Right ventricle myocardium superior (tissue), 1 donor: ENCODE results near the gene TNNI3. TPM values are rescaled to one million over a fixed set of nuclear protein-coding genes. Genes with fewer than 3 reads are reported as not detected.
A peak's percentile ranks its signal among the peaks of the same experiment; 100 is the strongest.
"Not testable (repeated sequence)": the region's sequence is repeated elsewhere in the genome, so short reads cannot be mapped to it uniquely, and the experiment has no call there.

Experiments
- ATAC-seq: fragments of 200-7000 bp; cut with Tn5 transposase; one replicate; pipeline ENCODE4 v1.9.1; 2020; ENCODE audit warnings: mild to moderate bottlenecking; ENCODE audit not compliant: poor library complexity
- DNase-seq: peaks from one replicate; pipeline ENCODE4 v3.0.0-alpha.2; 2020
- intact Hi-C: fragments of 100-400 bp; cut with DNase I; formaldehyde crosslinking; loops from one replicate; pipeline ENCODE4 v1.11.2; 2022
- total RNA-seq: library from RNA; stranded (reverse); fragmentation: NEBNext Ultra II Directional; extraction: Animal tissue kit (Norgen Biotek cat#: 25700); gene quantifications from one replicate; pipeline ENCODE4 v1.2.1, GENCODE V29; 2021
- donor health status: DM: no; HTN: yes; CAD: no; lungs with severe emphysema.

The TNNI3 gene
- total RNA-seq, 1 donor from 2014 or later: 4,564 TPM

DNA sequence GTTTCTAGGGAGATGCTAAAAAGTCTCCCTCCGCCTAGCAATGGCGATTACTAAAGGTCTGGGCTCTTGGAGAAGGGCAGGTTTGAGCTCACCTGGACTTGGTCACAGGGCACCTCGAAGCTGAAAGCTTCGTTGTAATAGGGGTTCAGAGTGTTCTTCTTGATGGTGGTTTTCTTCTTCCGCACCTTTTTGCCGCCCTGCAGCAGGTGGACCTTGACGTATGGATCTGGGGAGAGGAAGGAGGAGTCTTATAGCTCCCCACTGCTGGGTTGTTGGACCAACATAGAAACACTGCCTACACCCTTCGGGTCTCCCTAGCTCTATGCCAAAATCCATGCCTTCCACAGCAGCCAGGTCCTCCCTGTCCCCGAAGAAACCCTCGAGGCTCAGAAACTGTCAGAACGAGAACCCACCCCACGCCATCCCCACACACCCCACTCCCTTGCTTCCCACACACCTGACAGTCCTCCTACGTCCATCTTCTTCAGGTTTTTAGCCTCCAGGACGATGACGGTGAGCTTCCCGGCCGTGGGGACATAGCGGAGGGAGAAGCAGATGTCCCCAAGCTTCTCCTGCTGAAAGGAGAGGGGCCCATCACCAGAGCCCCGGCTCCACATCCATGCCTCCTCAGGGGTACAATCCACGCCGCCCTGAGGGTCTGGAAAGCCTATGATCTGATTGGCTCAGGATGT, 17.0 kb upstream of the TNNI3 start:
- intact Hi-C loops: no loop called here
- ATAC-seq (no peak), DNase-seq (no peak)

- intact Hi-C loops: no loop called here
- peak; percentile 72 for ATAC-seq
- DNase-seq: peak; percentile 75
Measured at GRCh38 chr19:55173714-55174409, 16.3 kb upstream of the TNNI3 start.

GRCh38 chr19:55173186-55173713, 15.7 kb upstream of the TNNI3 start:
- peak; percentile 25 for ATAC-seq
- no peak for DNase-seq

GRCh38 chr19:55172741-55173140, 15.2 kb upstream of the TNNI3 start:
- DNase-seq (no peak), ATAC-seq (no peak)
- intact Hi-C loops: no loop called here

More at GRCh38 chr19:55173186-55173713, 15.7 kb upstream of the TNNI3 start:
- intact Hi-C loops: no loop called here

GRCh38 chr19:55172318-55172717, 14.8 kb upstream of the TNNI3 start:
- intact Hi-C loops, ATAC-seq, DNase-seq: not testable (repeated sequence)

GRCh38 chr19:55171440-55171839, 13.9 kb upstream of the TNNI3 start:
- no peak for DNase-seq
- no peak for ATAC-seq
- intact Hi-C loops: no loop called here

- intact Hi-C loops: no loop called here
- DNase-seq (no peak), ATAC-seq (no peak)
Measured at GRCh38 chr19:55169136-55169535, 11.6 kb upstream of the TNNI3 start.

DNA sequence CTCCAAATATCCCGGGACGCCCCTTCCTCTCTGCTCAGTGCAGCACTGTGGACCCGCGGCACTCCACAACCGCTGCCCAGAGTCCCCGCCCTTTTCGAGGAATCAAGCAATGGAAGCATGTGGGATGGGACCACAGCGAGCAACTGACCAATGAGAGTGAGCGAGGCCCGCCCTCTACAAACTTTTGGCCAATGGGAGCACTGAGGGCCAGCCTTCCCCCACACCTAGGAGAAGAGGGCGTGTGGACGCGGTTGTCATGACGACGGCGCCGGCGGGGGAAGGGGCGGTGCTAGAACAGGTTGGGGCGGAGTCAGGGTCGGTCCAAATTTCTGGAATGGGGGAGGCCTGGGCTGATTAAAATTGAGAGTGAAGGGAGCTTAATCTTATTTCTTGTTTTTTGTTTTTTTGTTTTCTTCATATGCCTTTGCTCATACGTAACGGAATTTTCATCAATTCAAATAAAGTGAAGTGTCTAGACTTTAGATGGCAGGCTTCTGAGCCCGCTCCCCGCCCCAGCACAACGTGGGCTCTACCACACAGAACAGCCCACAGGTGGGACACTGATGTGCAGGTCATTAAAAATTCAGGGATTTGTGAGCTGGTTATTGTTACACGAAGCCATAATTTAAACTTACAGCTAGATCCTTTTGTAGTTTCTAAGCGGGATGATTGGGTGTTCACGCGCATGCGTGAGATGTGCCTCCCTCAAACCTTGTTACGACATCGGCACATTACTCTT, 9.2 kb upstream of the TNNI3 start, which contains the start of gene DNAAF3:
Gene DNAAF3, minus strand, starts transcription at position 84 of the 739 bp plus-strand sequence. CDS start 200 bp downstream, outside the sequence.
- intact Hi-C loops: no loop called here
- peak; percentile 92 for DNase-seq
- ATAC-seq: peak; percentile 98

- intact Hi-C loops: no loop called here
- peak; percentile 56 for DNase-seq
- ATAC-seq: peak; percentile 83
Measured at GRCh38 chr19:55165952-55166529, 8.5 kb upstream of the TNNI3 start.

DNA sequence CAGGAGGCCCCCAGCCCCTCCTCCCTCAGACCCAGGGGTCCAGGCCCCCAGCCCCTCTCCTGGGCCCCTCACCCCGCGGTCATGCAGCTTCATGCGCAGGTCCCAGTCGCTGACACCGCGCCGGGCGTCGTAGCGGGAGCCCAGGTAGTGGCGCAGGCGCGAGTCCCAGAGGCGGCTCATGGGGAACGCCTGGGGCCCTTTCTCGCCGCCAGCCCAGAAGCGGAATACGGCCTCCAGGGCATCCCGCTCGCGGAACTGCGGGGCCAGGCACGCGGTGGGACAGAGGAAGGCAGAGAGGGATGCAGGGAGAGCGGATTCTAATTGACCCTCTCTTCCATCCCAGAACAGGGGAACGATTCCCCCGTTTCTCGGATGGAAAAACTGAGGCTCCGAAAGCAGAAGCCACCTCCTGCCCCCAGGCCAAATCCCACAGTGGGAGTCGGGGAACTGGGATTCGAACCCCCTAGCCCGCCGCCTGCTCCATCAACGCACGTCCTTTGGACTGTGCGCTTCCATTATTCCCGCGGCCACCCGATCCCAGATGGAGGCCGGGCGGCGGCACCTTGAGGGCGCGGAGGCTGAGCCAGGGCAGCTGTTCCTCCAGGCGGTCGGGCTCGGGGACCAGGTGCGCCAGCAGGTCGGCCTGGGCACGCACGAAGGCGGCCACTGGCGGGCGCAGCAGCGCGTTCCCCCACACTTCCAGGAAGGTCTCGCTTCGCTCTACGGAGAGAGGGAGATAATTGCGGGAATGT, 4.2 kb upstream of the TNNI3 start:
- intact Hi-C loops: no loop called here
- DNase-seq (no peak), ATAC-seq (no peak)

- ATAC-seq (no peak), DNase-seq (no peak)
- intact Hi-C loops: no loop called here
Measured at GRCh38 chr19:55160986-55161365, 3.4 kb upstream of the TNNI3 start.

- intact Hi-C loops: no loop called here
- peak; percentile 91 for DNase-seq
- ATAC-seq: peak; percentile 67
Measured at GRCh38 chr19:55160128-55160985, 2.8 kb upstream of the TNNI3 start.

GRCh38 chr19:55158848-55159749, 1.6 kb upstream of the TNNI3 start:
- DNase-seq: peak; percentile 90
- intact Hi-C loops: no loop called here
- ATAC-seq: peak; percentile 63

DNA sequence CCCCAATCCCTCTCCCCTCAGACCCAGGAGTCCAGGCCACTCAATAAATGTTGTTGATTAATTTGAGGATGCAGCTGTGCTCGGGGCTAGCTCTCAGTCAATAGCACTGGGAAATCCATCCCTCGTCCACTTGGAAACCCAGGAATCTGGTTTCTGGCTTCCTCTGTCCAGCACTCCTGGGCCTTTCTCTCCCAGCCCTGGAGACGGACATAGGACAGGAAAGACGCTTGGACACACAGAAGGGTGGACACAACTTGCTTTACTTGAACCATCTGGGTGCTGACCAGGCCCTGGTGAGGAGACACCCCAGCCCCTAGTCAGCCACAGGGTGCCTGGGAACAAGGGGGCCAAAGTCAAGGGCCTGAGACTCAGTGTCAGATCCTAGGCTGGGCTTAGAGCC, 891 bp upstream of the TNNI3 start:
- DNase-seq (no peak), ATAC-seq (peak; percentile 0)
- intact Hi-C loops: no loop called here

GRCh38 chr19:55156202-55157063, 1.1 kb downstream of the TNNI3 start:
- DNase-seq (peak; percentile 77), ATAC-seq (peak; percentile 51)
- intact Hi-C loops: no loop called here
